ENCODE results near the gene CD81. TPM values are rescaled to one million over a fixed set of nuclear protein-coding genes. Genes with fewer than 3 reads are reported as not detected.
A peak's percentile ranks its signal among the peaks of the same experiment; 100 is the strongest.

The CD81 gene
- total RNA-seq, 1 experiment from 2014 or later, result 237 TPM

GRCh38 chr11:2414616-2415015, 37.5 kb downstream of the CD81 start:
- ChIA-PET POLR2A (no interaction called here), CTCF (interaction anchor here (2.0 kb wide), 1 partner anchor 110 kb away, joined by 9 read pairs; no protein-coding TSS in a partner anchor)
- no peaks in the 10 kb centered on the region for H3K4me1 Mint-ChIP-seq
- no peaks in the 10 kb centered on the region for H3K27me3 Mint-ChIP-seq (ENCODE audit: low read depth)
- TF ChIP-seq KAT7 (CRISPR knock-in tag; IDR thresholded peaks at IDR 0.05; ENCODE audit: borderline replicate concordance), result no peak
- no peak for TF ChIP-seq MXD4 (CRISPR knock-in tag; IDR thresholded peaks at IDR 0.05; ENCODE audit: borderline replicate concordance)
- no peak for TF ChIP-seq CREB1 (CRISPR knock-in tag; IDR thresholded peaks at IDR 0.05)
- no peak for TF ChIP-seq SP1 (CRISPR knock-in tag; conservative IDR thresholded peaks at IDR 0.05)
- TF ChIP-seq AFF4 (CRISPR knock-in tag; IDR thresholded peaks at IDR 0.05; ENCODE audit: borderline replicate concordance), result no peak
- no peak for TF ChIP-seq ETV6 (CRISPR knock-in tag; IDR thresholded peaks at IDR 0.05)
- no peak for TF ChIP-seq SMAD4 (CRISPR knock-in tag; IDR thresholded peaks at IDR 0.05)
- TF ChIP-seq PRRX2 (CRISPR knock-in tag; IDR thresholded peaks at IDR 0.05), result no peak
- no peaks in the 10 kb centered on the region for H3K36me3 Mint-ChIP-seq
- DNase-seq (ENCODE audit: low spot score) (no peak), ATAC-seq (no peak)
- H3K4me3 Mint-ChIP-seq, result no peak overlapping the region
- H3K9me3 Mint-ChIP-seq, result no peaks in the 10 kb centered on the region
- no peak overlapping the region for H3K27ac Mint-ChIP-seq

GRCh38 chr11:2415171-2415570, 38.1 kb downstream of the CD81 start:
- ChIA-PET POLR2A (no interaction called here), CTCF (interaction anchor here (2.0 kb wide), 1 partner anchor 111 kb away, joined by 9 read pairs; no protein-coding TSS in a partner anchor)
- no peak overlapping the region for H3K4me3 Mint-ChIP-seq
- no peaks in the 10 kb centered on the region for H3K27me3 Mint-ChIP-seq (ENCODE audit: low read depth)
- TF ChIP-seq JAZF1 (CRISPR knock-in tag; IDR thresholded peaks at IDR 0.05) (no peak), FOXP1 (CRISPR knock-in tag; IDR thresholded peaks at IDR 0.05; ENCODE audit: borderline replicate concordance) (no peak), GTF2I (CRISPR knock-in tag; conservative IDR thresholded peaks at IDR 0.05) (no peak), ZNF263 (CRISPR knock-in tag; IDR thresholded peaks at IDR 0.05; ENCODE audit: low read depth) (no peak), CREM (CRISPR knock-in tag; IDR thresholded peaks at IDR 0.05) (no peak), ZNF423 (CRISPR knock-in tag; IDR thresholded peaks at IDR 0.05) (no peak), JUN (CRISPR knock-in tag; IDR thresholded peaks at IDR 0.05) (no peak), NFATC4 (CRISPR knock-in tag; IDR thresholded peaks at IDR 0.05) (no peak), ZNF532 (CRISPR knock-in tag; IDR thresholded peaks at IDR 0.05; ENCODE audit: borderline replicate concordance) (no peak), ZNF121 (CRISPR knock-in tag; IDR thresholded peaks at IDR 0.05) (no peak)
- TF ChIP-seq, protein P1, sequence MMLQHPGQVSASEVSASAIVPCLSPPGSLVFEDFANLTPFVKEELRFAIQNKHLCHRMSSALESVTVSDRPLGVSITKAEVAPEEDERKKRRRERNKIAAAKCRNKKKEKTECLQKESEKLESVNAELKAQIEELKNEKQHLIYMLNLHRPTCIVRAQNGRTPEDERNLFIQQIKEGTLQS (CRISPR knock-in tag; conservative IDR thresholded peaks at IDR 0.05), result no peak
- TF ChIP-seq, protein P2, sequence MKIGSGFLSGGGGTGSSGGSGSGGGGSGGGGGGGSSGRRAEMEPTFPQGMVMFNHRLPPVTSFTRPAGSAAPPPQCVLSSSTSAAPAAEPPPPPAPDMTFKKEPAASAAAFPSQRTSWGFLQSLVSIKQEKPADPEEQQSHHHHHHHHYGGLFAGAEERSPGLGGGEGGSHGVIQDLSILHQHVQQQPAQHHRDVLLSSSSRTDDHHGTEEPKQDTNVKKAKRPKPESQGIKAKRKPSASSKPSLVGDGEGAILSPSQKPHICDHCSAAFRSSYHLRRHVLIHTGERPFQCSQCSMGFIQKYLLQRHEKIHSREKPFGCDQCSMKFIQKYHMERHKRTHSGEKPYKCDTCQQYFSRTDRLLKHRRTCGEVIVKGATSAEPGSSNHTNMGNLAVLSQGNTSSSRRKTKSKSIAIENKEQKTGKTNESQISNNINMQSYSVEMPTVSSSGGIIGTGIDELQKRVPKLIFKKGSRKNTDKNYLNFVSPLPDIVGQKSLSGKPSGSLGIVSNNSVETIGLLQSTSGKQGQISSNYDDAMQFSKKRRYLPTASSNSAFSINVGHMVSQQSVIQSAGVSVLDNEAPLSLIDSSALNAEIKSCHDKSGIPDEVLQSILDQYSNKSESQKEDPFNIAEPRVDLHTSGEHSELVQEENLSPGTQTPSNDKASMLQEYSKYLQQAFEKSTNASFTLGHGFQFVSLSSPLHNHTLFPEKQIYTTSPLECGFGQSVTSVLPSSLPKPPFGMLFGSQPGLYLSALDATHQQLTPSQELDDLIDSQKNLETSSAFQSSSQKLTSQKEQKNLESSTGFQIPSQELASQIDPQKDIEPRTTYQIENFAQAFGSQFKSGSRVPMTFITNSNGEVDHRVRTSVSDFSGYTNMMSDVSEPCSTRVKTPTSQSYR (CRISPR knock-in tag; IDR thresholded peaks at IDR 0.05), result no peak
- no peaks in the 10 kb centered on the region for H3K4me1 Mint-ChIP-seq
- H3K9me3 Mint-ChIP-seq, result no peaks in the 10 kb centered on the region
- H3K27ac Mint-ChIP-seq, result peak overlapping the region; percentile 68; the same call in 1 of the 2 replicates
- ATAC-seq, result no peak
- no peaks in the 10 kb centered on the region for H3K36me3 Mint-ChIP-seq
- DNase-seq (ENCODE audit: low spot score), result no peak

Measured in WTC11 (cell line).